GM13976 (cell line): Measurements from ENCODE around the gene LSAMP.

Experiments
- DNase-seq: peaks from one replicate; pipeline ENCODE4 v3.0.0; 2012; ENCODE audit warnings: low spot score
- CTCF ChIP-seq: IDR thresholded peaks from 2 replicates; pipeline ENCODE4 v1.5.1; 2012; ENCODE audit warnings: borderline replicate concordance, mild to moderate bottlenecking; ENCODE audit not compliant: insufficient read depth; ENCODE audit errors: extremely low read depth, missing control alignments, control extremely low read depth
- in situ Hi-C: fragments of 300-500 bp; cut with MboI; formaldehyde crosslinking; loops from one replicate; pipeline ENCODE4 v1.12.0; 2022; ENCODE audit warnings: low sequenced_read_pairs, mixed read lengths, inconsistent platforms; ENCODE audit not compliant: unreplicated experiment

LSAMP gene

GRCh38 chr3:116240261-116240660 lies 205.0 kb downstream of the LSAMP start:
- no peak for TF ChIP-seq CTCF
- no peak for DNase-seq
- in situ Hi-C loops, result no loop called here

DNA sequence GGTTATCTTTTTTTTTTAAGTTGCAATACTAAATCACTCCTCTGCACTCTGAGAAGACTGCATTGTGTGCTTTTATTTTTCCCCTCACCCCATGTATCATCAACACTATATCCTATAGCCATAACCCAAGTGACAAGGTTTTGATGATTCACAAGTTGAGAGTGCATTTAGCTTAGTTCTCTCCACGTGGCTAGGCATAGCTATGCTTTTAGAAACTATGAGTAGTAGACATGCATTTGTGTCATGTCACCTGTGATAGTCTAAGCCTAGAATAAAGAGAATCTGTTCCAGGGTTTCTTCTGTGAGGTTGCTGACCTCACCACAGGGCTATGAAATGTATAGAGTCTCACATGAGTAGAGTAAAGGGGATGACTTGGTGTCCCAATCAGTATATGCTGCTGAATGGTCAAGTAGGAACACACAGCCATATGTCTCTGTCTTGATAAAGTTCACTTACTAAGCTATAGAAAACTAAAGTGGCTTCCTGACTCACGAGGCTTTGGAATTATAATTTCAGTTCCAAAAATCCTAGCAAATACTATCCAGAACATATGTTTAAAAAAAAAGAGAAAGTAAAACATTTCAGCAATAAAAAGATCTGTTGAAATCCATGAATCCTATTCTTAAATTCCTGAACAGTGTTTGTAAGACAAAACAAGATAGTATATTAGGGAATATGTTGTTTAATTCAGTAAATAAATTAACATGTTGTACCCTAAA lies 206.3 kb downstream of the LSAMP start:
- in situ Hi-C loops, result no loop called here
- no peak for TF ChIP-seq CTCF
- no peak for DNase-seq

DNA sequence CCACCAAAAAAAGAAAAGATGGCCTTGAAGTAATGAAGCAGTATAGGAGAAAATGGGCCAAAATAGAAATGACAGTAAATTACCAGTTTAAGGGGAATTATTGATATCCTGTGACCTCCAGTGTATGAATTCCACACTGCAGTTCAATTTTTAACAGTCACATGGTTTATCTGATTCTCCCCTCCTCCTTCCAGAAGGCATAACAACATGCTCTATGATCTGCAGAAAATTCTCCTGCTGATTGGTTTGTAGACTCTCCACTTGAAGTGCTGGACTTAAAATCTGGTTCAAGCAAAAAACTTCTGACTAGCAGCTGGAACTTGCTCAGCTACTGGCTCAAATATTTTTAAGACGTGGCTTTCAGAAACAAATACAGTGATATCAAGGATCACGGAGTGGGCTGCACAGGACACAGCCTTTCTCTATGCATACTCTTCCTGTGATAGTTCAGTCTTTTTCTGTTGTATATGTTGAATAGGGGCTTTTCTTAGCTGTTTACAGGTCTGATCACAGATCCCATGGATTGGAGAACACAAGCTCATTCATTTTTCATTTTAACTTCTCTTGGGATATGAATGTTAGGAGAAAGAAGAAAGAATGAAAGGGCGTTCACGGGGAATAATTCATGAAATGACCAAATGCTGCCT lies 211.5 kb downstream of the LSAMP start:
- DNase-seq, result no peak
- no peak for TF ChIP-seq CTCF
- in situ Hi-C loops, result no loop called here

GRCh38 chr3:116230431-116231020 lies 214.8 kb downstream of the LSAMP start:
- no peak for TF ChIP-seq CTCF
- no peak for DNase-seq
- in situ Hi-C loops, result no loop called here

- in situ Hi-C loops, result no loop called here
- no peak for TF ChIP-seq CTCF
- no peak for DNase-seq
Measured at GRCh38 chr3:116226266-116226665, 219.0 kb downstream of the LSAMP start.

DNA sequence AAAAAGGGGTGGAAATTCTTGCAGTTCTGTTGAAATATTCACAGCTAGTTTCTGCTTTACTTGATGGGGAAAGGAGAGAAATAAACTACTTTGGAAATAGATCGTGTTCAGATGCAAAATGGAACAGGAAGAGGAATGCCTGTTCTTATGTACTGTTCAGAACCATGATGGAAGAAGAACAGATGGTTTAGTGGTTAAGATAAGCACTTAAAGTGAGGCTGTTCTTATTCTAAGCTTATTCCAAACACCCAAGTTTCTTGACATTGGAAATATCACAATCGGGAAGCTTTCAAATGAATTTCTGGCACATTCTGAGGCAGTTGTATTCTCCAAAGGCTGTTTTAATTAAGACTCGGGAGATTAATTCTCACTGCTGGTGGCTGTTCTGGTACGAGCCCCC lies 228.5 kb downstream of the LSAMP start:
- no peak for DNase-seq
- no peak for TF ChIP-seq CTCF
- in situ Hi-C loops, result no loop called here
